HG03280 (cell line): Measurements from ENCODE around the gene DENND4A.
"Not testable (repeated sequence)": the region's sequence is repeated elsewhere in the genome, so short reads cannot be mapped to it uniquely, and the experiment has no call there.

Source experiments
- ATAC-seq: cut with Tn5 transposase; IDR thresholded peaks from one replicate; pipeline ENCODE4 v1.9.1; 2021; ENCODE audit warnings: mild to moderate bottlenecking, moderate library complexity; ENCODE audit not compliant: unreplicated experiment

DENND4A gene

DNA sequence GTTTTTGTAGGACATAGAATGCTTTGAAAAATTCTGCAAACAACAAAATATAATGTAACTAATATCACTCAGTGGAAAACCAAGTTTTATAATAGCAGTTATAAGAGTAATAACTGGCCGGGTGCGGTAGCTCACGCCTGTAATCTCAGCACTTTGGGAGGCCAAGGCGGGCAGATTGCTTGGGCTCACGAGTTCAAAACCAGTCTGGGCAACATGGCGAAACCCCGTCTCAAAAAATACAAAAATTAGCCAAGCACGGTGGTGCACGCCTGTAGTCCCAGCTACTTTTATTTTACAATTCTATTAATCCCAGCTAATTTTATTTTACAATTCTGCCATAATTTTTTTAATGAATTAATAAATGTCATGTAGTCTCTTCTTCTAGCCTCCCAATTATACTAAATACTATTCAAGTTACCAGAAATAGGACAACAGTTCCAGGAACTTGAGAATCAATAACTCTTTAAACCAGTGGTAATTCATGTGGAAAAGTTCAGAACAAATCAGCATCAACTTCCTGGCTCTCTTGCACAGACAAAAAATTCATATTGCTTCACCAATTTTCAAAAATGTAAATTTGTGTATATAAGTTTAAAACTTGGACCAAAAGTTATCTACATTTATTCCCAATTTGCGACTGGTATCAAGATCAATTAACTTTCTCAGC, 2.2 kb downstream of the DENND4A start:
- ATAC-seq: no peak

DNA sequence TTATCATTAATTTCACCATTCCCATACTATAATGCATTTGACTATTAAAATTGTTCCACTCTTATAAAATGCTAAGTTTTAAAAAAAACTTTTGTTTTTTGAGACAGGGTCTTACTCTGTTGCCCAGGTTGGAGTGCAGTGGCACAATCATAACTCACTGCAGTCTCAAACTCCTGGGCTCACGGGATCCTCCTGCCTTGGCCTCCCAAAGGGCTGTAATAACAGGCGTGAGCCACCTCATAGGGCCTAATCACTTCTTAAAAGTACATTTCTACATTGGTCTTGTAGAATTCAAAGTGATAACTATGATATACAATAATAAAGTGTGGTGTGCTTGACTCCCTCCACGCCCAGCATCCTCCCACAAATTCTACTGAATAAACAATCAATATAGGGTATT, 3.0 kb downstream of the DENND4A start:
- ATAC-seq: no peak

DNA sequence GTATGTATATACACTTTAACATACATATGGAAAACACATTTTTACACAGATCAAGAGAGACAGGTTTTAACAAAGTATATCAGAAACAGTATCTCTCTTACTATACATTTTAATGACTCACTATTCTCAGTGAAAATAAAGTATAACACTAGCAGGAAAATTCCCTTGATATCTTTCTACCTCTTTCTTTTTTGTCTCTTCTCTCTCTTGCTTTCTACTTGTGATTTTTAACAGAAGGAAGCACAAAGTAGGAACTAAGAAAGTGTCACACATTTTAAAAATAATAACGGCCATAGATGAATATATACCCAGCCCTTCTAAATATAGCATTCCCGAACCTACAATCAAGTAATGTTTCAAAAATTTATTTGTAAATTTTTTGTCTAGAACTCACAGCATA, 4.8 kb downstream of the DENND4A start:
- ATAC-seq: no peak

DNA sequence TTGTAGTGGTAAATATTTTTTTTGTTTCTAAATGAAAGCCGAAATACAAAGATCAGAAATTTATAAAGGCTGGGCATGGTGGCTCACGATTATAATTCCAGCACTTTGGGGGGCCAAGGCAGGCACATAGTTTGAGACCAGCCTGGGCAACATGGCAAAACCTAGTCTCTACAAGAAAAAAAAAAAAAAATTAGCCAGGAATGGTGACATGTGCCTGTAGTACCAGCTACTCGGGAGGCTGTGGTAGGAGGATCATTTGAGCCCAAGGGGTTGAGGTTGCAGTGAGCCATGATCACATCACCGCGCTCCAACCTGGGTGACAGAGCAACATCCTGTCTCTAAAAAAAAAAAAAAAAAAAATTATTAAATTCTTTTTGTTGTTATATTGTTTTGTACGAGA, 6.9 kb downstream of the DENND4A start:
- ATAC-seq: no peak

DNA sequence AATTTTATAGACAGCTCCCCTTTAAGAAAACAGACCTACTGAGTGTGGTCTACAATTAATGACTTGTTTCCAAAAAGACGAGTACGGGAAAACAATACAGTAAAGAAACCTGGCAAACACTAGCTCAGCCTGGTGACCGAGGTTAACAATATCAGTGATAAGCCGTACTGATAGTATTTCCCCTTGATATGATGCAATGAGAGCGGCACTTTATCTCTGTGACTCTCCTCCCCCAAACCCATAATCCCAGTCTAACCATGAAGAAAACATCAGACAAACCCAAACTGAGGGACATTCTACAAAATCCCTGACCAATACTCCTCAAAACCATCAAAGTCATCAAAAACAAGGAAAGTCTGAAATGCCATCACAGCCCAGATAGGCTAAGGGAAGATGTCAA, 8.2 kb downstream of the DENND4A start:
- no peak for ATAC-seq

DNA sequence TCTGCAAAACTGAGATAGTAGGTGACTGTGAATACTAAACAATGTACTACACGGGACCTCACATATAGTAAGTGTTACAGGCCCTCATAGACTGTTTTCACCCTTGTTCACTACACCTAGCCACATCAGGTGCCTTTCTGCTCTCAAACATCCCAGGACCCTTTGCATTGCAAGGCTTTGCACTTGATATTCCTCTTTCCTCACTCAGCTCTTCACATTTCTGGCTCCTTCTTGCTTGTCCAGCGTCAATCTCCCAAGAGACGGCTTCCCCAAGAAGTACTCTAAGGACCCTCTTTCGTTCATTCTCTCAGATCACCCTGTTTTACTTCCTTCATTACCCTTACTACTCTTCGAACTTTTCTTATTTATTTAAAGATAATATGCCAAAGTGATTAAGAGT, 10.0 kb downstream of the DENND4A start:
- ATAC-seq: no peak

DNA sequence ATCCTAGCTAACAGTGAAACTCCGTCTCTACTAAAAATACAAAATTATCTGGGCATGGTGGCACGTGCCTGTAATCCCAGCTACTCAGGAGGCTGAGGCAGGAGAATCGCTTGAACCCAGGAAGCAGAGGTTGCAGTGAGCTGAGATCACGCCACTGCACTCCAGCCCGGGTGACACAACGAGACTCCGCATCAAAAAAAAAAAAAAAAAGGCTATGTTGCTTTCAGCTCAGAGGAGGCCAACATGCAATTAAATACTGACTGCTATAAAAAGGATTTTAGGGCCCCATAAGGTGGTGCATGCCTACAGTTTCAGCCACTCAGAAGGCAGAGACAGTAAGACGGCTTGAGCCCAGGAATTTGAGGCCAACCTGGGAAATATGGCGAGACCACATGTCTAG, 13.4 kb downstream of the DENND4A start:
- ATAC-seq: not testable (repeated sequence)

DNA sequence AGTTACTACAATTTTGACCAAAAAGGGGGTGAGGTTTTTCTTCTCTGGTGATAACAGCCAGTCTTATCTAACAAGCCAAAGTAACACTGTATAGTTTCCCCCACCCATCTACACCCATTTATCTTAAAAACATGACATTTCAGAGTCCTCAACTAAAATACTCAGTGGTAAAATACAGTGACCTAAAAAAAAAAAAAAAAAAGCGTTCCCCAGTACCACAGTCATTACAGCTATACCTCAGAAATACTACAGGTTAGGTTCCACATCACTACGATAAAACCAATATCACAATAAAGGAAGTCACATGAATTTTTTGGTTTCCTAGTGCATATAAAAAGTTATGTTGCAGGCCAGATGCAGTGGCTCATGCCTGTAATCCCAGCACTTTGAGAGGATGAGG, 13.8 kb downstream of the DENND4A start:
- no peak for ATAC-seq

DNA sequence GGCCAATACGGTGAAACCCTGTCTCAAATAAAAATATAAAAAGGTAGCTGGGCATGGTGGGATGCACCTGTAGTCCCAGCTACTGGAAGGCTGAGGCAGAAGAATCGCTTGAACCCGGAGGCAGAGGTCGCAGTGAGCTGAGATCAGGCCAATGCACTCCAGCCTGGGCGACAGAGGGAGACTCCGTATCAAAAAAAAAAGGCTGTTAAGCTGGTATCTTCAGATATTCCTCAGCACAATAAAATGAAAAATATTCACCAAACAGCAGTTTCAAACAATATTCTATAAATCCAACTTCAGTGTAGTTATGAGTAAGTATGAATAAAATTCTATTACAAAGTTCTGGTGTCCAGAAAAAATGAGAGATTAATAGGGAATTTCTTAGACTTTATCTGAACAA, 14.2 kb downstream of the DENND4A start:
- no peak for ATAC-seq

DNA sequence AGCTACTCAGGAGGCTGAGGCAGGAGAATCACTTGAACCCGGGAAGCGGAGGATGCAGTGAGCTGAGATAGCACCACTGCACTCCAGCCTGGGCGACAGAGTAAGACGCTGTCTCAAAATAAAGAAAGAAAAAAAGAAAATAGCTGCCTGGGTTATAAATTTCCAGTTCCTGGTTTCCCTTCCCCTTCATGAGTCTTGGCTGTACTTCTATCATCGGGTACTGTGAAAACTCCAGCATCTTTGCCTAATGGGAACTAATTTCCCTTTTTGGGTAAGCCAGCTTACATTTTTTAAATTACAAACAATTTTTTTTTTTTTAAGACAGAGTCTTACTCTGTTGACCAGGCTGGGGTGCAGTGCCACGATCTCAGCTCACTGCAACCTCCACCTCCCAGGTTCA, 15.0 kb downstream of the DENND4A start:
- no peak for ATAC-seq

DNA sequence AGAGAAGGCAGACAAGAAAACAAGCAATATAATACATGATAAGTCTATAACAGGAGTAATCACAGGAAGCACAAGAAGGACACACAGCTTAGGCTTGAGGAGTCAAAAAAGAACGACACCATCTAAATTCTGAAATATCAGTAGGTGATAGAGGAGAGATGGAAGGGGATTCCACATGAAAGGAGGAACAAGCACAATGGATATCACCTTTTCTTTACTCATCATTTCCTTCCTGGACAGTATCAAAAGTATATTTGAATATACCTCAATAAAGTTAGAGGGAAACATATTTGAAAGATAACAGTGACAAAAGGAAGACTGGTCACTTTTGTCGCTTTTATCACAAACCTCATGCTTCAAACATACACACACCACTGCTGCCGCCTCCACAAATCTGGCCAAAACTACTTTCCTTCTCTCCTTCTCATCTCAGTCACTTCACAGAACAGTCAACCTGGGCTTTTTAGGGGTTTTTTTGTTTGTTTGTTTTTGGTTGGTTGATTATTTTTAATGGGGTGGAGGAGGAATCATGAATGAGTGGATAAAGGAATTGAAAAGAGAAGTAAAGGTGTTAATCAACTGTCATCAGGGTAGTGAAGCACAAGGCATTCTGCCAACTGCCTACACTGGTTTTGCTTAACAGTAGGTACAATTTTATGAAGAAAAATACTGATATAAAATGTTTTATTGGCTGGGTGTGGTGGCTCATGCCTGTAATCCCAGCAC, 18.5 kb downstream of the DENND4A start:
- ATAC-seq: no peak

DNA sequence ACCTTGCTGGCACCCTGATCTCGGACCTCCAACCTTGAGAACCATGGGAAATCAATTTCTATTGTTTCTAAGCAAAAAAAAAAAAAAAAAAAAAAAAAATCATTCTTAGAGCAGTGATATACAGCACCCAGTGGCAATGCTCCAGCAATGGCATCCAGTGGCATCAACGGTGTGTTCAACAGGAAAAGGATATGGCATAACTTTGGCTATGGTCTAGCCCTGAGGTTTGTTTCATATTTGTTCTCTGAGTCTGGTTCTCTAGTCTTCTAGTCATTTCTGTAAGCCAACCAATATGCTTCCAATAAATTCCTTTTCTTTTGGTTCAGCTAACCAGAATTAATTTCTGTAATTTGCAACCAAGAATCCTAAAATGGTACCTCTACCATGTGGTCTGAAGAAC, 19.2 kb downstream of the DENND4A start:
- ATAC-seq: no peak

DNA sequence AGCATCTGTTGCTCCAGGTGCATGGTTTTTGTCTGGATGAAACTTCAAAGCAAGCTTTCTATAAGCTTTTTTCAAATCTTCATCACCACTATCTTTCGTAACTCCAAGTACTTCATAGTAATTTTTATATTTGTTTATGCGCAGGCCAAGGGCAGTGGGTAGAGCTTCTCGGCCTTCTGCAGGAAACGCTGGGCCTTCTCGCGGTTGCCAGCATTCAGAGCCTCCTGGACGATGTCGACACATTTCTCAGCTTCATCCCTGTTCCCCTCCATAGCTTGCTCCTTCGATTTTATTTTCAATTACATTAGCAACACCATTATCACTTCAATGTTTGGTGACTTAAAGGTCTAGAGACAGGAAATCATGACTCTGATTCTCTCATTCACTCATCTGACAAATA, 20.2 kb downstream of the DENND4A start:
- ATAC-seq: no peak

DNA sequence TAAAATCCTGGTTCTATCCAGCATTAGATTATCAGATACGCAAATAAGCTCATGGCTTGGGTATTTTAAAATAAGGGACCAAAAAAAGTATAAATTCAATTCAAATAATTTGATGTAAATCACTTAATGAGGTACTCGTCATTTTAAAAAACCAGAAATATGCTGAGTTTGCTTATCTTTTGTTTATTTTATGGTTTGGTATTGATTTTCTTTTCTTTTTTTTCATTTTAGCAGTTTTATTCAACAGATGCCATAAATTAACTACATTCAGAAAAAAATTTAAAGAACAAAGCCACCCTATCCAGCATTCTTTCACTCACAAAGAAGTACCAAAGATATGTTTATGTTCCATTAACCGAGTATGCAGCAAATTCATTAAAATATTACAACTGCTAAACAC, 22.6 kb downstream of the DENND4A start:
- ATAC-seq: no peak

DNA sequence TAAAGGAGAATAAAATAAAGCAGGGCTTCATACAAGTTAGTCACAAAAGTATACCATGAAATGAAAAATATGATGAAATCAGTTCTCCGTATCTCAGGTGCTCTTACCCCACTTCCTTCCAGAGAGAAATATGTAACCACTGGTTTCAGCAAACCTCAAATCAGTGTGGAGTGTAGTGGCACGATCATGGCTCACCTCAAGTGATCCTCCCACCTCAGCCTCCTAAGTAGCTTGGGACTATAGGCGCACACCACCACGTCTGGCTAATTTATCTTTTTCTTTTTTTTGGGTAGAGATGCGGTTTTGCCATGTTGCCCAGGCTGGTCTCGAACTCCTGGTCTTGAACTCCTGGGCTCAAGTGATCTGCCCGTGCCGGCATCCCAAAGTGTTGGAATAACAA, 24.2 kb downstream of the DENND4A start:
- ATAC-seq: no peak

DNA sequence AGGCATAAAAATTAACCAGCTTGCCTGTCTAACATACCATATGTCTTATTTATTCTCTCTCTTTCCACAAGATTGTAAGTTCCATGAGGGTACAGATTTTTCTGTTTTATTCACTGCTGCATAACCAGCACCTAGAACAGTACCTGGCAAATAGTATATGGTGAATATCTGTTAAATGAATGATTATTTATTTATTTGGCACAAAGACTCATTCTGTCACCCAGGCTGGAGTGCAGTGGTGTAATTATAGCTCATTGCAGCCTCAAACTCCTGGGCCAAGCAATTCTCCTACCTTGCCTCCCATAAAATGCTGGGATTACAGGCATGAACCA, 24.9 kb downstream of the DENND4A start:
- ATAC-seq: no peak

DNA sequence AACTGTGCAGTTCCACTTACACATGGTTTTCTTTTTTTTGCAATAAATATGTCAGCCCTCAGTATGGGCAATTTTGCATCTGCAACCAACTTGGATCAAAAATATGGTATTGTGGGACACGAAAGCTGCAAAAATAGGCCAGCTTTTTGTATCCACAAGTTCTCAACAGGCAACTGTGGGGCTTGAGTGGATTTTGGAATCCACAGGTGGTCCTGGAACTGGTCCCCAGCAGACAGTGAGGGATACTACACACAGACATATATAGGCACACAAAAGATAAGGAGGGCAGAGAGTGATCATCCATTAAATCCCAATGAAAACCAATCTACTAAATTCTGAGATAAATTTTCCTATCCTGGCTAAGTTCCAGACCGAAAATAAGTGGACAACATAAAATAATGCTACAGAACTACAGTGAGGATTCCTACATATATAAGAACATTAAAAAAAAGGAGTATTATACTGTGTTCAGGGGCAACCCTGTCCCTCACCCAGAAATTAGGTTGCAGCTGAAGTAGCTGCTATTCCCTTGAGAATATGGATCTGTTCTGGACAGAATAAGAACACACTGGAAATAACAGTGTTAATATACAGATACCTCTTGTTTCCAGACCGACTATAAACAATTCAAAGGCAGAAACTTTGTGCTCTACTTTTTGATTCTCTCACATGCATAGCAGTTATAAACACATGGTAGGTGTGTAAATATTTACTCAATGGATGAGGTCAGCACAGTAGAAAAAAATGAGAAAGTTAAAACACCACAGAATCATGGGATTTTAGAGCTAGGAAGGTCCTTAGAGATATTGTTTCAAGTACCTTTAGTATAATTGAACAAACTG, 25.4 kb downstream of the DENND4A start:
- ATAC-seq: no peak

DNA sequence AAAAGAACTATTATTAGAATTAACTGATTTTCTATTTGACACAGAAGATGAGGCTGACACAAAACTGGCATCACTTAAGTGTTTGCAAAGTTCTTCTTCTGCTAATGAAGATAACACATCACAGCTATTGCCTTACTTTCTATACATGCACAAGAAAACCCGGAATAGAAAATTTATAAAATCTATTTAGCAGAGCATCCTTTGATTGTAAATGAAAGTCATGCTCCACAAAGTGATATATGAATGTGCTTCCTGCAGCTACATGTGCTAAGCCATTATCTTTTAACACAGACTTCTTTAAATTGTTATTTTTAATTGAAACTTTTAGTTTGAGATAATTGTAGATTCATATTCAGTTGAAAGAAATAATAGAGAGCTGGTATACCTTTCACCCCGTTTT, 27.0 kb downstream of the DENND4A start:
- ATAC-seq: no peak

DNA sequence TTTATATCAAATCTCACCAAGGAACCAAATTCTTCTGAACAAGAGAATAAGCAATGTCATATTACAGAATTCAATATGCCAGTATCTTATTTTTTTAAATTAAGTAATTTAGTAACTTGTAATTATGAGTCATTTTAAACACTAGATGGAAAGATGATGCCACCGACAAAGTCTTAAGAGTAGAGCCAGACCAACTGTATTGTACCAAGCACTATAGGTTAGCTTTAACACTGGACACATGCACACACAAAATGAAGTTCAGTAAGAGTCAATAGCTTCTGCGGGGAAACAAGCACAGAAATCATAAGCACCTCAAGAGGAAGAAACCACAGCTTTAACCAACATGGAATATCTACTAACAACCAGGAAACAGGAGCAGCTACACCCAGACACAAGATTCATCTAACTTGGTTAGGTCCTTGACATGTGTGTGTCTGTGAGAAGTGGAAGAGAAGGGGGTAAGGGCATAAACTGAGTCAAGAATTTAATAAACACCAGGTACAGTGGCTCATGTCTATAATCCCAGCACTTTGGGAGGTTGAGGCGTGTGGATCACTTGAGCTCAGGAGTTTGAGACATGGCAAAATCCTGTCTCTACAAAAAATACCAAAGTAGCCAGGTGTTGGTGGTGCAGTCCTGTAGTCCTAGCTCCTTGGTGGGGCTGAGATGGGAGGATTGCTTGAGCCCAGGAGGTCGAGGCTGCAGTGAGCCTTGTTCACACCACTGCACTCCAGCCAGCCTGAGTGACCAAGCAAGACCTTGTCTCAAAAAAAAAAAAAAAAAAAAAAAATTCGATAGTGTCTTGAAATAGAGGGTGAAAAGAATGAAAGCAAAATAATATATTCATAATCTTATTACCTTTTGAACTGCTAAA, 28.9 kb downstream of the DENND4A start:
- ATAC-seq: no peak

DNA sequence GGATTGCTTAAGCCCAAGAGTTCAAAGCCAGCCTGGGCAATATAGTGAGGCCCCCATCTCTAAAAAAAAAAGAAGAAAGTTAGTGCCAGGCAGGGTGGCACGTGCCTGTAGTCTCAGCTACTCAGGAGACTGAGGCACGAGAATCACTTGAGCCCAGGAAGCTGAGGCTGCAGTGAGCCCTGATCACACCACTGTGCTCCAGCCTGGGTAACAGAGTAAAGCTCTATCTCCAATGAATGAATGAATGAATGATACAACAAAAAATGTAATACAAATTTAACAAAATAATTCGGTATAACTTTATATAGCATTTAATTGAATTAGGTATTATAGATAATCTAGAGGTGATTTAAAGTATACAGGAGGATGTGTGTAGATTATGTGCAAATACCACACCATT, 29.7 kb downstream of the DENND4A start:
- no peak for ATAC-seq
